Suprapubic skin (tissue), 4 donors: ENCODE data around the gene TBATA. TPM values are rescaled to one million over a fixed set of nuclear protein-coding genes. Genes with fewer than 3 reads are reported as not detected.

ENCODE experiments used
- total RNA-seq, 4 donors: library from RNA; depleted of rRNA; stranded (reverse); fragments of >200 nt; gene quantifications; one replicate each; pipeline ENCODE4 v1.1.0, GENCODE V29; 2016

The TBATA gene
- total RNA-seq, 4 donors from 2014 or later: 0.68 TPM; not detected in 3

Other genes with a start within 250 kb of the TBATA start
- gene PRF1, start 182.6 kb downstream of the TBATA start, total RNA-seq: 1 to 10 TPM in 1 of 4 donors, under 1 TPM in 2, not detected in 1; 0.34 to 2.5 (median 0.70) TPM
- gene ADAMTS14, start 112.9 kb downstream of the TBATA start, total RNA-seq: under 1 TPM; 0.15 to 0.51 (median 0.40) TPM
- gene SGPL1, start 30.6 kb upstream of the TBATA start, total RNA-seq: 10 to 100 TPM; 54.4 to 80.1 (median 59.6) TPM
- 10 to 100 TPM; 24.2 to 47.0 (median 35.2) TPM for gene PCBD1, start 103.2 kb upstream of the TBATA start, total RNA-seq